HepG2 (cell line): ENCODE results near the gene OAT. TPM values are rescaled to one million over a fixed set of nuclear protein-coding genes. Genes with fewer than 3 reads are reported as not detected.

Experiments
- ATAC-seq: fragments of 200-7000 bp; cut with Tn5 transposase; 3 replicates; pipeline ENCODE4 v1.9.1; 2020; ENCODE audit warnings: mild to moderate bottlenecking, moderate library complexity
- BruUV-seq: library from RNA; stranded (reverse); fragments of 400-500 nt; replicated peaks from 2 replicates; lab custom pipeline; 2021; lab: Mats Ljungman, UMichigan
- CTCF ChIA-PET: fragments of 300-600 bp; formaldehyde crosslinking; extraction: SDS; loops from one replicate; lab custom pipeline; 2021; ENCODE audit warnings: low total read pairs, inconsistent platforms, low intra/inter-chr PET ratio; lab: Yijun Ruan, JAX
- POLR2A ChIA-PET: fragments of 350-600 bp; sonication (Branson Sonifier 250); formaldehyde crosslinking; loops from one replicate; lab custom pipeline; 2020; ENCODE audit warnings: antibody characterized with exemption, inconsistent platforms; lab: Yijun Ruan, JAX
- DNase-seq: peaks from one replicate; pipeline ENCODE4 v3.0.0-alpha.2; 2015; ENCODE audit warnings: low spot score
- FAIRE-seq: peaks from 3 replicates; lab custom pipeline; 2011; peaks lifted over from hg19 to GRCh38; lab: Jason Lieb, UNC
- H2AFZ ChIP-seq: one replicate; pipeline ENCODE4 v1.6.1; 2011; ENCODE audit warnings: low read length, inconsistent platforms
- H3K27ac ChIP-seq: fragments of 300-600 bp; 3 replicates; pipeline ENCODE4 v1.8.0; 2011; ENCODE audit warnings: mixed run types, mild to moderate bottlenecking, mixed read lengths, low read length, inconsistent platforms; ENCODE audit not compliant: insufficient read depth; ENCODE audit errors: extremely low read length
- H3K27me3 ChIP-seq, 2 experiments: fragments of 200-600 bp in 1 of 2; 2 replicates in 1 of 2; 3 replicates in 1 of 2; pipeline versions ENCODE4 v1.6.0 to v1.8.0; 2011; ENCODE audit warnings: low read length in 2 of 2, mild to moderate bottlenecking in 2 of 2, moderate library complexity in 2 of 2, inconsistent platforms in 1 of 2; ENCODE audit not compliant: insufficient read depth in 2 of 2, control insufficient read depth in 1 of 2
- H3K36me3 ChIP-seq, 2 experiments: fragments of 200-600 bp in 1 of 2; replicated peaks in 1 of 2; 2 replicates in 1 of 2; 3 replicates in 1 of 2; pipeline versions ENCODE4 v1.5.1 to v1.8.0; 2011; ENCODE audit warnings: low read length in 2 of 2, inconsistent platforms in 1 of 2; ENCODE audit not compliant: insufficient read depth in 2 of 2, control insufficient read depth in 1 of 2
- H3K4me1 ChIP-seq: 2 replicates; pipeline ENCODE4 v1.5.1; 2012; ENCODE audit warnings: low read length, inconsistent platforms; ENCODE audit not compliant: insufficient read depth
- H3K4me2 ChIP-seq: 2 replicates; pipeline ENCODE4 v1.6.0; 2011; ENCODE audit warnings: low read depth, low read length, inconsistent platforms
- H3K4me3 ChIP-seq, 3 experiments: fragments of 200-600 bp in 1 of 3; sonication (generic), shearing (Covaris generic) in 1 of 3; replicated peaks in 1 of 3; 2 replicates each; pipeline ENCODE4 v1.5.1; 2011 to 2016; ENCODE audit warnings: low read length in 3 of 3, inconsistent platforms in 2 of 3, low read depth in 2 of 3, mild to moderate bottlenecking in 2 of 3, control low read depth in 1 of 3, mixed read lengths in 1 of 3; ENCODE audit not compliant: insufficient read depth in 1 of 3
- H3K79me2 ChIP-seq: one replicate; pipeline ENCODE4 v1.6.1; 2011; ENCODE audit warnings: low read length, inconsistent platforms; ENCODE audit not compliant: insufficient read depth
- H3K9ac ChIP-seq: 2 replicates; pipeline ENCODE4 v1.6.0; 2011; ENCODE audit warnings: mild to moderate bottlenecking, low read depth, low read length, inconsistent platforms; ENCODE audit not compliant: insufficient read depth
- H3K9me3 ChIP-seq: 2 replicates; pipeline ENCODE4 v1.5.1; 2012; ENCODE audit warnings: mild to moderate bottlenecking, low read length
- H4K20me1 ChIP-seq: 2 replicates; pipeline ENCODE4 v1.6.0; 2011; ENCODE audit warnings: inconsistent platforms, mild to moderate bottlenecking, low read length, moderate library complexity; ENCODE audit not compliant: insufficient read depth
- ZBTB40 ChIP-seq, 2 experiments: fragments of 450-650 bp in 1 of 2; sonication (generic) in 1 of 2; formaldehyde crosslinking in 1 of 2; IDR thresholded peaks; 2 replicates each; pipeline versions ENCODE4 v1.6.1 to v1.8.0; 2016 to 2022; ENCODE audit warnings: antibody characterized with exemption in 1 of 2, mild to moderate bottlenecking in 1 of 2, missing genetic modification reagents in 1 of 2
- ZMYM3 ChIP-seq: sonication (generic); formaldehyde crosslinking; IDR thresholded peaks from 2 replicates; pipeline ENCODE4 v1.5.1; 2020; ENCODE audit warnings: mild to moderate bottlenecking, missing genetic modification reagents
- ZNF768 ChIP-seq: sonication (generic); formaldehyde crosslinking; IDR thresholded peaks from 2 replicates; pipeline ENCODE4 v1.4.0; 2020; ENCODE audit warnings: missing genetic modification reagents
- WGBS: methylation state at CpG from one replicate; pipeline ENCODE4 v1.1.6; 2017; ENCODE audit warnings: low lambda C conversion rate; 5-methylcytosine and 5-hydroxymethylcytosine counted together
- in situ Hi-C: cut with HindIII; loops from 2 replicates; pipeline ENCODE4 v1.10.0; 2017; ENCODE audit warnings: low pct_unique_long_range_greater_than_20kb; ENCODE audit not compliant: extremely low pct_ligation_motif_present
- intact Hi-C: fragments of 100-400 bp; cut with micrococcal nuclease; formaldehyde crosslinking; loops from one replicate; pipeline ENCODE4 v1.10.0; 2022; ENCODE audit not compliant: unreplicated experiment
- polyA plus RNA-seq, 8 experiments: library from polyadenylated mRNA; depleted of rRNA in 3 of 8; stranded (reverse) in 7 of 8; unstranded in 1 of 8; fragments of >200 nt; fragmentation: Illumina TruSeq in 4 of 8; extraction: Trizol in 4 of 8; gene quantifications; 2 replicates each; pipeline versions ENCODE4 v1.2.1 to v1.2.3, GENCODE V29; 2011 to 2016; ENCODE audit warnings: low read depth in 4 of 8, missing spikeins in 1 of 8, mixed read lengths in 1 of 8; ENCODE audit not compliant: insufficient read depth in 1 of 8
- total RNA-seq, 5 experiments: library from RNA; depleted of rRNA; stranded (reverse); fragments of >200 nt; fragmentation: Illumina TruSeq; extraction: Trizol; gene quantifications; 2 replicates each; pipeline ENCODE4 v1.2.3, GENCODE V29; 2016; ENCODE audit warnings: low read depth in 1 of 5

OAT gene
- total and polyA plus RNA-seq, 2 of the 13 experiments (the other 11 are each of a cell fraction or from before 2014, with no cell fraction given) = 87.8 to 96.7 TPM

DNA sequence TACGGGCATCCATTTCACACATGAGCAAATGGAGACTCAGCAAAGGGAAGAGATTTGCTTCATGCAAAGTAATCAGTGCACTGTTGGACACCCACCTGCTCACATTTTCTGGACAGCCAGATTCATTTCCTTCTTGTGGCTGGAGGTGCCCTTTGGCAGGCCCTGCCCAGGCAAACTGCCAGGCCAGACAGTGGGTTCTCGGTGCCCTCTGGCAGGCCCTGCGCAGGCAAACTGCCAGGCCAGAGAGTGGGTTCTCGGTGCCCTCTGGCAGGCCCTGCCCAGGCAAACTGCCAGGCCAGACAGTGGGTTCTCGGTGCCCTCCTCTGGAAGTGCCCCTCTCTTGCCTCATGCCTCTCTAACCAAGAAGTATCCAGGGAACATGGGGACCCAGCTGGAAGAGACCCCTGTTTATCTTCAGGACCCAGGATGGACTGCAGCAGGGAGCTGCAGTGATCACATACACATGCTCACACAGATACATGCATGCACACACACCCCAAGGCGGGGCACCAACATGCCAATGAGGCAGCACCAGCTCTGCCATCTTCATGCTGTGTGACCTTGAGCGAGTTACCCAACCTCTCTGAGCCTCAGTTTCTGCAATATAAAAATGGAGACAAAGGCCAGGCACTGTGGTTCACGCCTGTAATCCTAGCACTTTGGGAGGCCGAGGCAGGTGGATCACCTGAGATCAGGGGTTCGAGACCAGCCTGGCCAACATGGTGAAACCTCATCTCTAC lies 67.1 kb downstream of the OAT start:
- no TSS peak for BruUV-seq
- ChIA-PET CTCF (no interaction called here), POLR2A (no interaction called here)
- ATAC-seq (no peak), FAIRE-seq (no peak), DNase-seq (no peak)
- H3K4me3 ChIP-seq = no peak overlapping the region
- no peak overlapping the region for H3K9ac ChIP-seq
- no peaks in the 10 kb centered on the region for H3K36me3 ChIP-seq
- no peaks in the 10 kb centered on the region for H3K79me2 ChIP-seq
- H3K27ac ChIP-seq = no peak overlapping the region
- H2AFZ ChIP-seq = no peak overlapping the region
- no peaks in the 10 kb centered on the region for H4K20me1 ChIP-seq
- 46% methylated on average over 7 of the region's 10 CpGs for WGBS
- in situ Hi-C loops = no loop called here
- H3K27me3 ChIP-seq = peaks cover 7 to 28% of the 10 kb centered on the region in 2 experiments
- no peaks in the 10 kb centered on the region for H3K9me3 ChIP-seq
- H3K4me2 ChIP-seq = no peak overlapping the region
- TF ChIP-seq ZMYM3 (CRISPR knock-in tag) (0 out of 2 replicates have a peak, but pooled peaks have one; percentile 14), ZNF768 (CRISPR knock-in tag) (peak; percentile 95), ZBTB40 (IDR thresholded peaks at IDR 0.05) (no peak), ZBTB40 (CRISPR knock-in tag; IDR thresholded peaks at IDR 0.05) (no peak)
- TF ChIP-seq, all 625 proteins: peak for 2
- H3K4me1 ChIP-seq = peaks cover 18% of the 10 kb centered on the region
- intact Hi-C loops = no loop called here
